HG03354 (cell line): ENCODE measurements around the gene NME3.

Experiments
- ATAC-seq: cut with Tn5 transposase; IDR thresholded peaks from one replicate; pipeline ENCODE4 v1.9.1; 2021; ENCODE audit warnings: mild to moderate bottlenecking; ENCODE audit not compliant: unreplicated experiment, poor library complexity, severe bottlenecking

NME3 gene

DNA sequence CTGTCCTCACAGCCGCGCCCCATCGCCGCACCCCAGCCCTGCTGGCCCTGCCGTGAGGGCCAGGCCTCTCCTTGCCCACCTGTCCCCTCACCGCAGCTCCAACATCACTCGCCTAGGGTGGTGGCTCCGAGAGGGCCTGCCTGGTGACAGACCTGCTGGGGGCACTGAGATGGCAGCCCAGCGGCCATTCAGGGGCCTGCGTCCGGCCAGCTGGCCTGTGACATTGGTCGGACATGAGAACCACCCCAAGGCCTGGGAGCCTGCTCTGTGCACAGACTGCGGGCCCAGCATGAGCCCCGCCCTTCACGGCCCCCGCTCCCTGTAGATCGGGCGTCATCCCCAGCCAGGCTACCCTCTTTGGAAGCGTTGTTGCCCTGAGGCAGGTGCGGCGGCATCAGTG, 11.8 kb downstream of the NME3 start:
- no peak for ATAC-seq

GRCh38 chr16:1758923-1759322, 12.4 kb downstream of the NME3 start:
- ATAC-seq: no peak

GRCh38 chr16:1757714-1758461, 13.5 kb downstream of the NME3 start:
- ATAC-seq: no peak

DNA sequence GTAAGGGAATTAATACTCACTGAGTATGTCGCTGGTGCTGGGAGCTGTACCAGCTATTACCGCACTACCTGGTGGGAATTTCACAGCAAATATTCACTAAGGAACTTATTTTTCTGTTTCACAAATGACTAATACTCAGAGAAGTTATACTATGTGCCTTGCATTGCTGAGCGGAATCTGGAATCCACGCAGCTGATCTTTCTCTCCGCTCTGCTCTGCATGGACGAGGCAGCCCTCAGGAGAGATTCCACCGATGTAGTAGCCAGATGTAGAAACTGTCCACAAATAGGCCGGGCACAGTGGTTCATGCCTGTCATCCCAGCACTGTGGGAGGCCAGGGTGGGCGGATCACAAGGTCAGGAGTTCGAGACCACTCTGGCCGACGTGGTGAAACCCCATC, 17.1 kb downstream of the NME3 start:
- no peak for ATAC-seq

GRCh38 chr16:1752853-1753252, 18.5 kb downstream of the NME3 start:
- ATAC-seq: no peak

GRCh38 chr16:1751946-1752345, 19.4 kb downstream of the NME3 start:
- ATAC-seq: no peak

DNA sequence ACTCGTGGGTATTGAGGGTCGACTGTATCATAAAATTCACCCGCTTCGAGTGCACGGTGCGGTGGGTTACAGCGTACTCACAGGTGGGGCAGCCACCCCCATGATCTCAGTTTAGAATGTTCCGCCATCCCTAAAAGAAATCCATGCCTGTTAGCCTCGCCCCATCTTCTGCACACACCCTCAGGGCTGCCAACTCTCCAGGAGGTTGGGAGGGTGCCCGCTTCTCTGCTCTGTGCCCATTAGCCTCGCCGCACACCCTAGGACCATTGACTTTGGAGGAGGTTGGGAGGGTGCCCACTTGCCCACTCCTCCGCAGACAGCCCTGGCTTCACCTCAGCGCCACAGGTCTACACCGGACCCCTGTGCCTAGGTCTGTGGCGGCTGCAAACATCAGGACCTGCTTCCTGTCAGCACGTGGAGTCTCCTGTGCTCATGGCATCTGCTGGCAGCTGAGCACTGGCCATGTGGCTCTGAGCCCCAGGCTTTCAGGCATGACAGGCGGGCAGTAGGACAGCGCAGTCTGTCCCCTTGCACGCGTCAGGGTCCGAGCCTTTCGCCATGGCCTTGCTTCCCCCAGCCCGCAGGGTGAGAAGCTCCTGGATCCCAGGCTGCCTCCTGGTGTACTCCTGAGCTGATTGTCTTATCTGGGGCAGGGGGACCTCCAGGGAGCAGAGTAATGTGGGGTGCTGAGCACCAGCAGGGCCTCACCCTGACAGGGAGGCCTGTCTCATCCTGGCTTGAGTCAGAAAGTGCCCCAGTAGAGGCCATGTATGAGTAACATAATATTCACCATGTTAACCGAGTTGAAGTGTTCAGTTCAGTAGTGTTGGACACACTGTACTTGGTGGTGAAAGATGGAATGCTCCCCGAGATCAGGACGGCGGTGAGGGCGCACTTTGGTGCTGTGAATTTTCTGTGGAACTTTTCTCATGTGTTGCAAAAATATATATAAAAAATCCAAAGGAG, 21.9 kb downstream of the NME3 start:
- ATAC-seq: no peak

DNA sequence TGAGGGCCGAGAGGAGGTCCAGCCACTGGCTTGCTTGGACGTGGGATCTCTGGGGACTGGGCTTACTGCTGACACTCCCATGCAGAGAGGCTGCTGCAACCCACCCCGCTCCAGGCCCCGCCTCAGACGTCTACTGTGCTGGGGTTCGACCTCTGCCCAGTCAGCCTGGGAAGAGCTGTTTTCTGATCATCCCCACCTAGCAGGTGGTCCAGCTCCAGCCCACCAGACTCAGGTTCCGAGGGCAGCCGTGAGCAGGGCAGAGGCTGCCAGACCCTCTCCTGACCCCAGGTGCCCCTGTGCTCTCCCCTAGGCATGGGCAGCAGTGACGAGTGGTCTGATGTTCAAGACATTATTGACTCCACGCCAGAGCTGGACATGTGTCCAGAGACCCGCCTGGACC, 23.4 kb downstream of the NME3 start:
- no peak for ATAC-seq

DNA sequence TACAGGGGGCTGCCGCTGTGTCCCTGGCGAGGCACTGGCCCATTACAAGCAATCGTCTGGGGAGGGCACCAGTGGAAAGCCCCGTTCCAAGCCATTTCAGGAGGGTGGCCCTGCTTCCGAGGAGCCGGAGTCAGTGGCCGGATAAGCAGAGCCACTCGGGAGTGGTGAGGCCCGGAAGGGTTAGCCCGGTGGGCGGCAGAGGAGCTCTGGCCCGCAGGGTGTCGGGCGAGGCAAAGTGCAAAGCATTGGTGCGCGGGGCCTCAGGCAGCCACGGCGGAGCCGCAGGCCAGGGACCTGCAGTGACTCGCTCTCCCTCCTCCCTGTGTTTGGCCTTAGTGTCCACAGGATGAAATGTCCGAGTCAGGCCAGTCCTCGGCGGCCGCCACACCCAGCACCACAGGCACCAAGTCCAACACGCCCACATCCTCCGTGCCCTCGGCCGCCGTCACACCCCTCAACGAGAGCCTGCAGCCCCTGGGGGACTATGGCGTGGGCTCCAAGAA, 24.6 kb downstream of the NME3 start:
- ATAC-seq: no peak

- no peak for ATAC-seq
Observed at GRCh38 chr16:1745900-1746692, 25.2 kb downstream of the NME3 start.

- ATAC-seq: no peak
Observed at GRCh38 chr16:1745181-1745899, 26.0 kb downstream of the NME3 start.

DNA sequence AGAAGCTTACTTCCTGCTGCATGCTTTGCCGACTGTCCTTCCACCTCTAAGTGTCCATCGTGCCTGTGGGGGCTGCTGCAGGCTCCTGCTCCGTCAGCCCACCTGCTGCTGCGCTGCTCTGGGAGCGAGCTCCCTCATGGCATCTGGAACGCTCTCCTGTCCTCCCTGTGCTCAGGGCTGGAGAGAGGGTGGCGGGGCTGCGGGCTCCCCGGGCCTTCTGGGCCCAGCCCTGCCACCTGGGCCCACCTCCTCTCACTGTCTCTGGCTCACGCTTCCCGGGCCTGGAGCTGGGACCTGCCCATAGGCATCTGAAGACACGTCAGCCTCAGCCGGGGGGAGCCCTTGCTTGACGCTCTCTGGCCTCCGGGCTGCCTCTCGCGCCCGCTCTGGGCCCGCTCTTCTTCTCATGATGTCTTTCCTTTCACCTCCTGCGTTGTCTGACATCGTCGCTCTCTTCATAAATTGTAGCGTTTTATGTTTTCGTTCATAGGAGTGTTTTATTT, 27.0 kb downstream of the NME3 start:
- no peak for ATAC-seq

GRCh38 chr16:1743376-1744337, 27.7 kb downstream of the NME3 start:
- ATAC-seq: no peak

GRCh38 chr16:1741553-1742165, 29.7 kb downstream of the NME3 start:
- ATAC-seq: no peak

DNA sequence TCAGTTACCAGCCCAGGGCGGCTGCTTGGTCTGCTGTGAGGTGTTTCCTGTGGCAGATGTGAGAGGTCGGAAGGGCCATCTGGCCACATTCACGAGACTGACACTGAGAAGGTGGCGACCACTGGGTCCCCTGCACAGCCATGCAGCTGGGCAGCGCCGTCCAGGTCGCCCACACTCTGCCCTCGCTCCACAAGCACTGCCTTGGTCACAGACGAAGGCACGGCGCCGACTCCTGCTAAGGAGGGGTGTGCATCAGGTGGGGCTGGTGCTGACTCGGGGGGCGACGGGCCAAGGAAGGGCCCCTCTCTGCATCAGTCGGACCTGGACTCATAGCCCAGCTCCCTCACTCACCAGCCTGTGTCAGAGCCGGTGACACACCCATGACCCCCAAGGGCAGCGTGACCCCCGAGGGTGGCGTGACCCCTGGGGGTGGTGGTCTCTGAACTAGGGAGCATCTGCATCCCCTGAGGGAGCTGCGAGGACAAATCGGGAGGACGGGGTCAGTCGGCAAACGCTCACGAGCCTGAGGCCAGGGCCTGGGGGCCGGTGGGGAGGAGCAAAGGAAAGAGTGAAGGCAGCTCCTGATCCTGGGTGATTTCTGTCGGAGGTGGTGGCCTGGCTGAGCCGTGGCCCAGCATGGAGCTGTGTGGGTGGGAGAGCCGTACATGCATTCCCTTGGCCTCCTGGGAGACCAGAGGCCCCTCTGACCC, 30.4 kb downstream of the NME3 start:
- no peak for ATAC-seq

DNA sequence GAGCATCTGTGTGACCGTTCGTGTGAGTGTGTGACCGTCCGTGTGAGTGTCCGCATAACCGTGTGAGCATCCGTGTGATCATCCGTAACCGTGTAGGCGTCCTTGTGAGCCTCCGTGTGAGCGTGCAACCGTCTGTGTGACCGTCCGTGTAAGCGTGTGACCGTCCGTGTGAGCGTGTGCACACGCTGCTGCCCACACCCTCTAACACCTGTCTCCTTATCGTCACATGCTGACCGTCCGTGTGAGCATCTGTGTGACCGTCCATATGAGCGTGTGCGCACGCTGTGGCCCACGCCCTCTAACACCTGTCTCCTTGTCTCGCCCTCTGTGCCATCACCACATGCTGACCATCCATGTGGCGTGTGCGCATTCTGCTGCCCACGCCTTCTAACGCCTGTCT, 31.1 kb downstream of the NME3 start:
- no peak for ATAC-seq

DNA sequence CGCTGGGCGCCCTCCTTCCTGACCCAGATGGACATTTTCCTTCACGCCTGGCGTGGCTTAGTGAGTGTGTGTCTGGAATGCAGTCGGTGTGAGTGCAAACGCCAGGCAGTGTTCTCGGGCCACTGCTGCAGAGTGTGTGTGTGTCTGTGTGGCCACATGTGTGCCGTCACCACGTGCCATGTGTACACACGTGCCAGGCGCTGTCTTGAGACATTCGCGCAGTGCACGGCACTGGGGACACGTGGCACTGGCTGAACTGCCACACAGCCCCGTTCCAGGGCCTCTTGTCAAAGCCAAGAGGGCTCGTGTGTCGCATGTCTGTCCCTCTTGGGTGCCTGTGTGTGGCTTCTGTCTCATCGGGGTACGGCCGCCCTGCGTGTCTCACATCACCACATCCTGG, 36.5 kb downstream of the NME3 start:
- ATAC-seq: no peak
